Measurements from ENCODE around the gene IL13.

IL13 gene

DNA sequence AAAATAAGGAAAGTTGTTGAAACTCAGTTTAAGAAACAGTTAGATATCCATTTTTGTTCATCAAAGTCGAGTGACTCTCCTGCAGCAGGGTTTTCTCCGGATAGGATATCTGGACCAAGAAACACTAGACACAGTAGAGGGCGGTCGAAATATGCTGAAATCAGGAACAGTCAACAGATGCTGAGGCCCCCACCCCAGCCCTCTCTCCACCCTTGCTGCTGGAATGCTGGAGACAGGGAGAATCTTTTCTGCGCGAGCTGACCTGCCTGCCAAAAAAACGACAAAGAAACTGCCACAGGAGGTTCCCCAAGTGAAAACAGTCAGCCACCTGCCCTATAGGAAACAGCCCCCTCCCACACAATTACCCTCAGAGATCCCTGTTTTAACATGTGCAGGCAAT, 4.3 kb upstream of the IL13 start:
- TF ChIP-seq, protein P1, sequence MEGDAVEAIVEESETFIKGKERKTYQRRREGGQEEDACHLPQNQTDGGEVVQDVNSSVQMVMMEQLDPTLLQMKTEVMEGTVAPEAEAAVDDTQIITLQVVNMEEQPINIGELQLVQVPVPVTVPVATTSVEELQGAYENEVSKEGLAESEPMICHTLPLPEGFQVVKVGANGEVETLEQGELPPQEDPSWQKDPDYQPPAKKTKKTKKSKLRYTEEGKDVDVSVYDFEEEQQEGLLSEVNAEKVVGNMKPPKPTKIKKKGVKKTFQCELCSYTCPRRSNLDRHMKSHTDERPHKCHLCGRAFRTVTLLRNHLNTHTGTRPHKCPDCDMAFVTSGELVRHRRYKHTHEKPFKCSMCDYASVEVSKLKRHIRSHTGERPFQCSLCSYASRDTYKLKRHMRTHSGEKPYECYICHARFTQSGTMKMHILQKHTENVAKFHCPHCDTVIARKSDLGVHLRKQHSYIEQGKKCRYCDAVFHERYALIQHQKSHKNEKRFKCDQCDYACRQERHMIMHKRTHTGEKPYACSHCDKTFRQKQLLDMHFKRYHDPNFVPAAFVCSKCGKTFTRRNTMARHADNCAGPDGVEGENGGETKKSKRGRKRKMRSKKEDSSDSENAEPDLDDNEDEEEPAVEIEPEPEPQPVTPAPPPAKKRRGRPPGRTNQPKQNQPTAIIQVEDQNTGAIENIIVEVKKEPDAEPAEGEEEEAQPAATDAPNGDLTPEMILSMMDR (IDR thresholded peaks at IDR 0.05; ENCODE audit: control insufficient read depth, extremely low read depth, insufficient read depth): no peak
- no peak for DNase-seq (ENCODE audit: low read depth)
- no peak overlapping the region for H3K4me3 ChIP-seq (ENCODE audit: low read depth, low read length)

DNA sequence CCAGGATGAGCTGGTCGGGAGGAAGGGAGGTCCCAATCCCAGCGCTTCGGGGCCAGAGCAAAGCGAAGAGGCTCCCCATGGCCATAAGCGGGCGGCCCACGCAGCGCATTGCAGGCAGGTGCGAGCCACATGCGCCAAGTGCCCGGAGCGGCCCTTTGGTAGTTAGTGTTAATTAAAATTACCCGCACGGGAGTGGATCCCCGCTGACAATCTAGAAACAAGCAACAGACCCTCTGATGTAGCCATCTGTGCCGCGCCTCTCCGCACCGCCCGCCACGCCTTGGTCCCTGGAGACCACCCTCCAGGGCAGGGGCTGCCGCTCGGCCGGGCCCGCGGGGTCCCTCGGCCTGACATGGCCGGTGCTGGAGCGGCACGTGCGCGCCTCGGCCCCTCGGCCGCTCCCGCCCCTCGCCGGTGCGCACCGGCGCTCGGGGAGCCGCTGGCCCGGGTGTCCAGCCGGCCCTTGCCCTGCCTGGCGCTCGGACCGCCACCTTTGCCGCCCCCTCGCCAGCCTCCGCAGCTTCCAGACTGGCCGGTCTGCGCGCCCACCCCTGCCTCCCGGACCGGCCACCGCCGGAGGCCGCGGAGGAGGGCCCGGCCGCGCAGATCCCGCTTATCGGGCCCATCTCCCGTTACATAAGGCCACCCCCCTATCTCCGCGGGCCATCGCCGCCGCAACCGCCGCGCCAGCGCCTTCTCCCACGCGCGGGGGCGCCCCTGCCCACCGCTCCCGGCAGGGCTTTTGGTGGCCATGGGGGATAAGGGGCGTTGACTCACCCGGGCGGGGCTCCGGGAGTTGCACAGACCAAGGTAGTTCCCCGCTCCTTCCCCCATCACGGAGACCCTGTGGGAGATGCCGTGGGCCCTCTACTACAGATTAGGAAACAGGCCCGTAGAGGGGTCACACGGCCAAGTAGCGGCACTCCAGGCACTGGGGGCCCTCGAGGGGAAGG, 1.9 kb upstream of the IL13 start:
- TF ChIP-seq, protein P1 (IDR thresholded peaks at IDR 0.05; ENCODE audit: control insufficient read depth, extremely low read depth, insufficient read depth): no peak
- no peak for DNase-seq (ENCODE audit: low read depth)
- no peak overlapping the region for H3K4me3 ChIP-seq (ENCODE audit: low read depth, low read length)

DNA sequence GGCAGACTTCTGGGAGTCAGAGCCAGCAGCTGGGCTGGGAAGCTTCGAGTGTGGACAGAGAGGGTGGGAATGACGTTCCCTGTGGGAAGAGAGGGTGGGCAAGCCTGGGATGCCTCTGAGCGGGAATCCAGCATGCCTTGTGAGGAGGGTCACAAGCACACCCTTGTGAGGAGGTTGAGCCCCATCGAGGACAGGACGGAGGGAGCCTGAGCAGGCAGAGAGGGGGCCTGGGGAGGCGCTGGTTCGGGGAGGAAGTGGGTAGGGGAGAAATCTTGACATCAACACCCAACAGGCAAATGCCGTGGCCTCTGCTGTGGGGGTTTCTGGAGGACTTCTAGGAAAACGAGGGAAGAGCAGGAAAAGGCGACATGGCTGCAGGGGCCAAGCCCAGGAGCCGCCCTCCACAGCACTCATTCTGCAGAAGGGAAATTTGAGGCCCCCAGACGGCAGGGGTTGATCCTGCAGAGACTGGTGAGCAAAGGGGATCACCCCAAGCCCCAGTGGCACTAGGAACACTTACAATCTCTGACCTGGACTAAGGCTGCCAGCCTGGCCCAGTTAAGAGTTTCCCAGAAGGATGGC, 1.1 kb upstream of the IL13 start:
- DNase-seq (ENCODE audit: low read depth): no peak
- no peak overlapping the region for H3K4me3 ChIP-seq (ENCODE audit: low read depth, low read length)
- TF ChIP-seq, protein P1 (IDR thresholded peaks at IDR 0.05; ENCODE audit: control insufficient read depth, extremely low read depth, insufficient read depth): no peak

DNA sequence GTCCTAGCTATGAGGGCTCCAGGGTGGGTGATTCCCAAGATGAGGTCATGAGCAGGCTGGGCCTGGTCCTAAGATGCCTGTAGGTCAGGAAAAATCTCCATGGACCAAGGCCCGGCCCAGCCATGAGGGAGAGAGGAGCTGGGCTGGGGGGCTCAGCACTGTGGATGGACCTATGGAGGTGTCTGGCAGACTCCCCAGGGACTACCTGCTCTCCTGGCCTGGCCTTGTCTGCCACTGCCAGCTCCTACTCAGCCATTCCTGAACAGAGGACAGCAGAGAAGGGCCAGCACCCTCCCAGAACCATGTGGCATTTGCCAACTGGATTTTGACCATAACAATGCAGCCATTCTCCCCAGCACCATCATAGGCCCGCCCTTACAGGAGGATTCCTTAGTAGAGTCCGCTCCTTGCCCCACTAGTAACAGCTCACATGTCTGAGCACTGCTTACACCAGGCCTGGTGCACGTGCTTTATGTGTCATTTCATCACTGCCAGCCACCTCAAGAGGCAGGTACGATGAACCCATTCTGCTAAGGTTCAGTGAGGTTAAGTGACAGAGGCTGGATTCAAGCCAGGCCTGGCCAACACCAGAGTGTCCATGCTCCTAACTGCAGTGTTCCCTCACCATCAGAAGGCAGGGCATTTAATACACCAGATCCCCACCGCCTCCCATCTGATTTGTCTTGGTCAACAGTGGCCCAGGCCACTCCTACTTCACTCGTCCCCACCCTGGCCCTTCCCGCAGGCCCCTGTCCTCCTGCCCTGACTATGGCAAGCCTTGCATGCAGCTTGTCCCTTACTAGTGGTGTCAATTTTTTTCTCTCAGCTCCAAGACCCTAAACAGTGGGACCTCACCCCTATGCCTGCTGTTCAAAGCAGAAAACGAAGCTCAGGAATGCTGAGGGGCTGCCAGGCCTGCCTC, 669 bp downstream of the IL13 start:
- H3K4me3 ChIP-seq (ENCODE audit: low read depth, low read length): no peak overlapping the region
- TF ChIP-seq, protein P1 (IDR thresholded peaks at IDR 0.05; ENCODE audit: control insufficient read depth, extremely low read depth, insufficient read depth): no peak
- DNase-seq (ENCODE audit: low read depth): no peak

DNA sequence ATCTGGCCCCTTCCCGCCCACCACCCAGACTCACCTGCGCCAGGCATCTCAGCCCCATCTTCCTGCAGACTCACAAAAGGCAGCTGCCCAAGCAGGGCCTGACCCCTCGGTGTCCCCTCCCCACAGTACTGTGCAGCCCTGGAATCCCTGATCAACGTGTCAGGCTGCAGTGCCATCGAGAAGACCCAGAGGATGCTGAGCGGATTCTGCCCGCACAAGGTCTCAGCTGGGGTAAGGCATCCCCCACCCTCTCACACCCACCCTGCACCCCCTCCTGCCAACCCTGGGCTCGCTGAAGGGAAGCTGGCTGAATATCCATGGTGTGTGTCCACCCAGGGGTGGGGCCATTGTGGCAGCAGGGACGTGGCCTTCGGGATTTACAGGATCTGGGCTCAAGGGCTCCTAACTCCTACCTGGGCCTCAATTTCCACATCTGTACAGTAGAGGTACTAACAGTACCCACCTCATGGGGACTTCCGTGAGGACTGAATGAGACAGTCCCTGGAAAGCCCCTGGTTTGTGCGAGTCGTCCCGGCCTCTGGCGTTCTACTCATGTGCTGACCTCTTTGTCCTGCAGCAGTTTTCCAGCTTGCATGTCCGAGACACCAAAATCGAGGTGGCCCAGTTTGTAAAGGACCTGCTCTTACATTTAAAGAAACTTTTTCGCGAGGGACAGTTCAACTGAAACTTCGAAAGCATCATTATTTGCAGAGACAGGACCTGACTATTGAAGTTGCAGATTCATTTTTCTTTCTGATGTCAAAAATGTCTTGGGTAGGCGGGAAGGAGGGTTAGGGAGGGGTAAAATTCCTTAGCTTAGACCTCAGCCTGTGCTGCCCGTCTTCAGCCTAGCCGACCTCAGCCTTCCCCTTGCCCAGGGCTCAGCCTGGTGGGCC, 1.9 kb downstream of the IL13 start:
- no peak overlapping the region for H3K4me3 ChIP-seq (ENCODE audit: low read depth, low read length)
- no peak for DNase-seq (ENCODE audit: low read depth)
- TF ChIP-seq, protein P1 (IDR thresholded peaks at IDR 0.05; ENCODE audit: control insufficient read depth, extremely low read depth, insufficient read depth): no peak

Data from LNCaP clone FGC (cell line).